ENCODE measurements around the gene NTRK3. TPM values are rescaled to one million over a fixed set of nuclear protein-coding genes. Genes with fewer than 3 reads are reported as not detected.

NTRK3 gene
- total RNA-seq, 1 experiment from 2014 or later, result not detected

DNA sequence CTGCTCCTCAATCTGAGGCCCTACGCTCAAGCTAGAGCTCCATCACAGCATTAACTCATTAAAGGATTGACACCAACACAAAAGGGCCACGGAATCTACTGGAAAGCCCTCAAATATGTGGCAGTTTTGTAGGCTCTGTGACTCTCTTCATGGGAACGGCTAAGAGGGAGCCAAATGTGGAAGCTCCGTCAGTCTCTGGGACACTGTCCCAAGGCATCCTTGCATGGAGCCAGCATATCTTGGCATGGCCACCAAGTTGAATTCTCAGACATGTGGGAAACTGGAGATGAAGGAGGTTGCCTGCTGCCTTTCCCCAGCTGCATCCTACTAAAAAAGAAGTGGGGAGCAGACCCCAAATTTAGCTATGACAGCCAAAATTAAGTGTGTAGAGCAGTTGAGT, 296.9 kb downstream of the NTRK3 start:
- Histone ChIP-seq H3K4me2 (no peak overlapping the region), H3K36me3 (ENCODE audit: low read depth) (no peaks in the 10 kb centered on the region), H3K4me1 (replicated peaks; ENCODE audit: insufficient read depth) (no peaks in the 10 kb centered on the region), H3K79me2 (ENCODE audit: low read depth) (no peaks in the 10 kb centered on the region), H2AFZ (no peak overlapping the region), H3K27ac (no peak overlapping the region), H3K4me3 (no peak overlapping the region), H4K20me1 (ENCODE audit: insufficient read depth) (0 out of 2 replicates have a peak, but pooled peaks cover 3% of the 10 kb centered on the region), H3K9me2 (ENCODE audit: insufficient read depth) (no peaks in the 10 kb centered on the region), H3K9me3 (ENCODE audit: insufficient read depth, low read depth) (no peaks in the 10 kb centered on the region), H3K27me3 (ENCODE audit: insufficient read depth, low read depth) (peaks cover 33% of the 10 kb centered on the region), H3F3A (ENCODE audit: insufficient read depth, low read depth) (no peaks in the 10 kb centered on the region)
- TF ChIP-seq EZH2 (IDR thresholded peaks at IDR 0.05; ENCODE audit: low read depth), result no peak
- TF ChIP-seq, protein P1, sequence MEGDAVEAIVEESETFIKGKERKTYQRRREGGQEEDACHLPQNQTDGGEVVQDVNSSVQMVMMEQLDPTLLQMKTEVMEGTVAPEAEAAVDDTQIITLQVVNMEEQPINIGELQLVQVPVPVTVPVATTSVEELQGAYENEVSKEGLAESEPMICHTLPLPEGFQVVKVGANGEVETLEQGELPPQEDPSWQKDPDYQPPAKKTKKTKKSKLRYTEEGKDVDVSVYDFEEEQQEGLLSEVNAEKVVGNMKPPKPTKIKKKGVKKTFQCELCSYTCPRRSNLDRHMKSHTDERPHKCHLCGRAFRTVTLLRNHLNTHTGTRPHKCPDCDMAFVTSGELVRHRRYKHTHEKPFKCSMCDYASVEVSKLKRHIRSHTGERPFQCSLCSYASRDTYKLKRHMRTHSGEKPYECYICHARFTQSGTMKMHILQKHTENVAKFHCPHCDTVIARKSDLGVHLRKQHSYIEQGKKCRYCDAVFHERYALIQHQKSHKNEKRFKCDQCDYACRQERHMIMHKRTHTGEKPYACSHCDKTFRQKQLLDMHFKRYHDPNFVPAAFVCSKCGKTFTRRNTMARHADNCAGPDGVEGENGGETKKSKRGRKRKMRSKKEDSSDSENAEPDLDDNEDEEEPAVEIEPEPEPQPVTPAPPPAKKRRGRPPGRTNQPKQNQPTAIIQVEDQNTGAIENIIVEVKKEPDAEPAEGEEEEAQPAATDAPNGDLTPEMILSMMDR (conservative IDR thresholded peaks at IDR 0.05), result no peak
- no TSS peak for BruUV-seq (replicated peaks)
- DNase-seq, result no peak
- intact Hi-C loops (cut with micrococcal nuclease; ENCODE audit: unreplicated experiment), result no loop called here
- POLR2A ChIA-PET (ENCODE audit: unreplicated experiment), result no interaction called here
- CTCF ChIA-PET, result no interaction called here

DNA sequence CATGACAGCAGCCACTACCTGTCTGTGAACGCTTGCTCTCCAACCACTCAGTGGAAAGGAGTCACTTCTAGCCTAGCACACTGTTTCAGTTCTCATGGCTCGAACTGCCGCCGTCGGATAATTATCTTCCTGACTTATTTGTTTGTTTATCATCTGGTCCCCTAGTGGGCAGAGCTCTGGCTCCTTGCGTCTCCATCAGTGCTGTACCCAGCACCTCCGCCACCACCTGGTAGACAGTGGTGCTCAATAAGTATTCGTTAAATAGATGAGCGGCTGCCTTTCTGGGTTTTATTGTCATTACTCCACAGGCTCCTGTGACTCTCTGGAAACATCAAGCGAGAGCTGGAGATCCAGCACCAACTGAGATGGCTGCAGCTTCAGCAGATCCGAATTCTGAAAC, 297.5 kb downstream of the NTRK3 start:
- Histone ChIP-seq H3K4me1 (replicated peaks; ENCODE audit: insufficient read depth) (no peaks in the 10 kb centered on the region), H3K27ac (no peak overlapping the region), H4K20me1 (ENCODE audit: insufficient read depth) (0 out of 2 replicates have a peak, but pooled peaks cover 3% of the 10 kb centered on the region), H3K27me3 (ENCODE audit: insufficient read depth, low read depth) (peaks cover 33% of the 10 kb centered on the region), H3K79me2 (ENCODE audit: low read depth) (no peaks in the 10 kb centered on the region), H3K4me3 (no peak overlapping the region), H3F3A (ENCODE audit: insufficient read depth, low read depth) (no peaks in the 10 kb centered on the region), H3K9me2 (ENCODE audit: insufficient read depth) (no peaks in the 10 kb centered on the region), H3K4me2 (no peak overlapping the region), H2AFZ (no peak overlapping the region), H3K36me3 (ENCODE audit: low read depth) (no peaks in the 10 kb centered on the region), H3K9me3 (ENCODE audit: insufficient read depth, low read depth) (no peaks in the 10 kb centered on the region)
- no peak for TF ChIP-seq EZH2 (IDR thresholded peaks at IDR 0.05; ENCODE audit: low read depth)
- TF ChIP-seq, protein P1 (conservative IDR thresholded peaks at IDR 0.05), result no peak
- DNase-seq, result no peak
- BruUV-seq (replicated peaks), result no TSS peak
- ChIA-PET POLR2A (ENCODE audit: unreplicated experiment) (no interaction called here), CTCF (no interaction called here)
- intact Hi-C loops (cut with micrococcal nuclease; ENCODE audit: unreplicated experiment), result no loop called here

DNA sequence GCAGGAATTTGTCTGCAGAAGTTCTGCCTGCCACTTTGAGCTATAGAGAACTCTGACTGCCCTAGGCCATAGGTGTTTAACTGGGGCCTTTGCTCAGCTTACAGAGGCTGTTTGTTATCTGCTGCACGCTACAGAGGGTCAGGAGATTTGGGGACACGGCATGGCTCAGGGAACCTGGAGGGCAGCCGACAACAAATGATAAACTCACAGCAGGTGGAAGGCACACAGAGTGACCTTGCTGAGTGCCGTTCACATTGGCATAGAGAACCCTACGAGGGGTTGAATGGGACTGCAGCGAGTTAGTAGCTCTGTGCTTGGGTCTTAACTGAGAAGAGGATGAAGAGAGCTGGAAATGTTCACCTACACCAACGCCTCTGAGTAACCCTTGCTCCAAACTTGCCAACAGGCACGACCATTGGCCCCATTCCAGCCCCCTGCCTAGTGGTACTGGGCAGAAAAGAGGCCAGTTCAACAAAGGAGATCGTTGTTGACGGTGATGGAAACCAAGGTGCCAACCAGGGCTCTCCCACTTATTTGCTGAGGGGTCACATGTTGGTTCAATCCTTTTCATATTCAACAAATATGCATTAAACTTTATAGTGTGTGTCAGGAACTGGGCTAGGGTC, 301.1 kb downstream of the NTRK3 start:
- Histone ChIP-seq H3K9me3 (ENCODE audit: insufficient read depth, low read depth) (no peaks in the 10 kb centered on the region), H3K27ac (no peak overlapping the region), H3F3A (ENCODE audit: insufficient read depth, low read depth) (no peaks in the 10 kb centered on the region), H3K27me3 (ENCODE audit: insufficient read depth, low read depth) (peaks cover 66% of the 10 kb centered on the region), H4K20me1 (ENCODE audit: insufficient read depth) (no peaks in the 10 kb centered on the region), H3K9me2 (ENCODE audit: insufficient read depth) (no peaks in the 10 kb centered on the region), H3K4me1 (replicated peaks; ENCODE audit: insufficient read depth) (no peaks in the 10 kb centered on the region), H3K4me3 (no peak overlapping the region), H3K4me2 (no peak overlapping the region), H2AFZ (no peak overlapping the region), H3K36me3 (ENCODE audit: low read depth) (no peaks in the 10 kb centered on the region), H3K79me2 (ENCODE audit: low read depth) (no peaks in the 10 kb centered on the region)
- DNase-seq, result no peak
- CTCF ChIA-PET, result no interaction called here
- BruUV-seq (replicated peaks), result no TSS peak
- POLR2A ChIA-PET (ENCODE audit: unreplicated experiment), result no interaction called here
- intact Hi-C loops (cut with micrococcal nuclease; ENCODE audit: unreplicated experiment), result no loop called here
- TF ChIP-seq, protein P1 (conservative IDR thresholded peaks at IDR 0.05), result no peak
- TF ChIP-seq EZH2 (IDR thresholded peaks at IDR 0.05; ENCODE audit: low read depth), result no peak

Measured in PC-9 (cell line).